HG02840 (cell line): Measurements from ENCODE around the gene FZD10.

Experiments
- ATAC-seq: cut with Tn5 transposase; IDR thresholded peaks from one replicate; pipeline ENCODE4 v1.9.1; 2021; ENCODE audit warnings: mild to moderate bottlenecking, moderate library complexity, moderate number of reproducible peaks; ENCODE audit not compliant: unreplicated experiment, low FRiP score

Gene FZD10

DNA sequence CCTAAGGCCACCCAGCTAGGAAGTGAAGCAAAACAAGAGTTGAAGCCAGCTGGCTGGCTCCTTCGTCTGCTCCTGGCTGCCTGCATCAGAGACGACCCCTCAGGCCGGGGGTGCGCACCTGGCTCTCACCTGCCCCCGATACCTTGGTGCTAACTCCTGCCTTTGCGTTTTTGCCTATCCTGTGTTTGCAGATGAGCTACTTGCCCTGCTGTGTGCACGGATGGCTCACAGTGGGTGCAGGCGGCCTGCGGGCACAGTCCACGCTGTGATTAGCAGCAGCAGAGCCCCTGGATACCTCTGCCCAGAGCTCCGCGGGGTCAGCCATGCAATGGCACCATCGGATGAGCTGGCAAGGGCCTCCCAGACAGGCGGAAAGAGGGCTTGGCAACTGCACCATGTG lies 31.2 kb upstream of the FZD10 start:
- ATAC-seq = no peak

DNA sequence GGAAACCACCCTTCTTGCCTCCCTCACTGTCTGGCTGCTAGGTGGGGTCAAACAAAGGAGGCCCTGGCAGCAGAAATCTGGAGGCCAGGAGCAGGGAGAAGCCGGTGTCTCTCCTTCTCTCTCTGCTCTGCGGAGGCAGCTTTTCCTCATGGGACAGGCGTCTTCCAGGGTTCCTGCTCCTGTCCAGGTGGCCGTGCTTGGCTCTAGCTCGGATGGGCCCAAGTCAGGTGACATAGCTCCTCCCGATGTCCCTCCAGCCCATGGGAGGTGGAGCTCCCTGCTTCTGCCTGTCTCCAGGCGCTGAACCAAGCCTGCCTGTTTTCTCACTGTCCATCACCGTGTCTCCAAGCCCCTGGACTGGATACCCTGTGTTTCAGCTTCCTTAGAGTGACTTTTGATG lies 30.5 kb upstream of the FZD10 start:
- no peak for ATAC-seq

DNA sequence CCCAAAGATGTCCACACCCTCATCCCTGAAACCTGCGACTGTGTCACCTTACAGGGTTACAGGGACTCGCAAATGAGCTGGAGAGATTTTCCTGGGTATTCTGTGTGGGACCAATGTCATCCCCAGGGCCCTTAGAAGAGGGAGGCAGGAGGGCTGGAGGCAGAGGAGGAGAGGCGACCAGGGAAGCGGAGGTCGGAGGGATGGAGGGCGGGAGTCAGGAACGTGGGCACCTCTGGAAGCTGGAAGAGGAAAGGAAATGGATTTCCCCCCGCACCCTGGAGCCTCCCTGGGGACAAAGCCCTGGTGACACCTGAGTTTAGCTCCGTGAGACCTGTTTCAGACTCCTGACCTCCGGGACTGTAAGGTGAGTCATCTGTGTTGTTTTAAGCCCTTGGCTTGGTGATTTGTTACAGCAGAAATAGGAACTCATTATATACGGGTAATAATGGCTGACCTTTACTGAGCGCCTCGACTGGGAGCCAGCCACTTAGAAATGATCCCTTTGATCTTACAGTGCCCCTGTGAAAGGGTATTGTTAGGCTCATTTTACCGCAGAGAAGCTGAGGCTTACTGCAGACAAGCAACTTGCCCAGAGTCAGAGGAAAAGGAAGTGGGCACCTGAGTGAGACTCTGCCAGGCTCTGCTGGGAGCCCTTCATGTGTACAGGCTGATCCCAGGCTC lies 29.3 kb upstream of the FZD10 start:
- ATAC-seq = no peak

DNA sequence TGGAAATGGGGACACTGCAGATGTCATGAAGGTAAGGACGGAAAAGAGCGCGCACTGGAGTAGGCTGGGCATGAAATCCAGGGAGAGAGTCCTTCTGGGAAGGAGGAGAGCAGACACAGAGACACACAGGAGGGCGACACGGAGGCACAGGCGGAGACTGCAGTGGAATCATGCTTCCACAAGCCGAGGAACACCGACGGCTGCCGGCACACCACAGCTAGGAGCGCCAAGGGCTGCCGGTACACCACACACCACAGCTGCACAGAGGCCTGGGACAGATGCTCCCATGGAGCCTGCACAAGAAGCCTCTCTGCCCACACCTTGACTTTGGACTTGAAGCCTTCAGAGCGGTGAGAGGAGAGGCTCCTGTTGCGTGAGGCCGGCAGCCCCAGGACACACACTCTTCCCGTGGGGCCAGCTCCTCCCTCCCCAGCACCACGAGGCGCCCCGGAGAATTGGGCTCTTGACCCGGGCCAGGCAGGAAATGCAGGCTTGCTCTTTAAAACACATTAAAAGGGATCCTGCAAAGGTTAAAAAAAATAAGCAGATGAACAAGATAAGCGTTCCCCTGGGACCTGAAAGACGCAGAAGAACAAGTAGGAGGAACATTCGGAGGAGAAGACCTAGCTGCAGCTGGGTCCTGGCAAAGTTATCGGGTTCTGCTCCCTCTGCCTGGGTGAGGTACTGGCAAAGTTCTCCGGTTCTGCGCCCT lies 28.3 kb upstream of the FZD10 start:
- no peak for ATAC-seq

DNA sequence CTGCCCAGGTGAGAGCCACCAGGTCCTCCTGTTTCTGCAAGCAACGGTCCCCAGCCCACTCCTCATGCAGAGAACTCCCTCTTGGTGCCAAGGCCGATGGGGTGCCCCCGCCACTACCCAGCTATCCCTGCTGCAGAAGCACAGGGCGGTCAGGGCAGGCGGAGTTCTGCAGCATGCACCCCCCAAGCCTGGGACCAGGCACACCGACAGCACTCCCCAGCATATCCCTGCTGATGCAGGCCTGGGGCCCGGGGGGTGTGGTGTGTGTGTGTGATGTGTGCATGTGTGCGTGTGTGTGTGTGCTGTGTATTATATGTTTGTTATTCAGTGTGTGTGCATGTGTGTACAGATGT lies 27.7 kb upstream of the FZD10 start:
- ATAC-seq = no peak

DNA sequence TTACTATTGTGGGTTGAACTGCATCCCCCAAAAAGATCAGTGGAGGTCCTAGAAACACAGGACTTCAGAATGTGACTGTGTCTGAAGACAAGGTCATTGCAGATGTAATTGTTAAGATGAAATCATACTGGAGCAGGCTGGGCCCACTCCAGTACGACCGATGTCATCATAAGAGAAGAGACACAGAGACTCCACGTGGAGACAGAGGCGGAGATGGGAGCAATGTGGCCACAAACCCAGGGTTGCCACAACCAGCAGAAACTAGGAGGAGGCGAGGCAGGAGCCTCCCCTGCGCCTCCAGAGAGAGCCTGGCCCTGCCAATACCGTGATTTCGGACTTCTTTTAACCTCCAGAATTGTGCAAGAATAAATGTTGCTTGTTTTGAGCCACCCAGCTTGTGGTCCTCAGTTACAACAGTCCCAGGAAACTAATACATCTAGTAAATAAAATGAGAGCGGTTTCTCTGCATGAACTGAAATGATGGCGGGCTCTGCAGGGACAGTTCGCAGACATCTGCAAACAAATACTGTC lies 25.7 kb upstream of the FZD10 start:
- no peak for ATAC-seq

DNA sequence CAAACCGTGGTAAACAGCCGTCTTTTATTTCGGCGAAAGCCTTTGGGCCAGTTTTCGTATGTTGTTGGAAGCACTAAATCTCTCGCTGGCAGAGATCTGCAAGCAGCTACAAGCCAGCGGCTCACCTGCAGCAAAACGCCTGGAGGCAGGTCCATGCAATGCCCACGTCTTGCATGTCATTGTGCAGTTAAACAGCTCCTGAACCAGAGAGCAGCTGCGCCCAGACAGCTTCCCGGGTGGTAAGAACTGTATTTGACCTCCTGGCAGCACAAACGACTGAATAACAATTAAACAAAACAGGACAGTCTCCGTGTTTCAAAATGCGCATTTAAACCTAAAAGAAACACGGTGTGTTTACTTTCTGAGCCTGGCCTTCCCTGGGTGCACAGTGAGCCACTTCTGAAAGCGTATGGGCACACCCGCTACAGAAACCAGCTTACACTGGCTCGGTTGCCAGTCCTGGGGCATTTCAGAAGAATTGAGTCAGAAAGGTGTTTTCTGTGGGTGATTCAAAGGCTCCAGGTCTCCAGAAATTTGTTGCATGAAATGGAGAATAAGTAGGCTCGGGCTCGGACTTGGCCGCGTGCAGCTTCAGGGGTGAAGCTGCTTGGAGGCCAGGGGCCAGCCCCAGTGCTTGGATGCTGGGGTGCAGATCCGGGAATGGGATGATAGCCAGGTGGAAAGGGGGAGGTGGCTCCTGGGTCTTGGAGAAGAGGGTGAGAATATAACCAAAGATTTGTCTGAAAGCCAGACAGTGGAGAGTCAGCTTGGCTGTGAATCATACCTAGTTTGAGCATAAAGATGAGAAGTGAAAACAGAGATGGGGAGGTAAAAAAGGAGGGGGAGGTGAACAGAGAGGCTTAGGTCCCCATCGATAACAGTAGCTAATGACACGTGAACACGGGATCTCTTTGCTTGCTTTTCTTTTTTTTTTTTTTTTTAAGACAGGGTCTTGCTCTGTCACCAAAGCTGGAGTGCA lies 24.9 kb upstream of the FZD10 start:
- no peak for ATAC-seq

DNA sequence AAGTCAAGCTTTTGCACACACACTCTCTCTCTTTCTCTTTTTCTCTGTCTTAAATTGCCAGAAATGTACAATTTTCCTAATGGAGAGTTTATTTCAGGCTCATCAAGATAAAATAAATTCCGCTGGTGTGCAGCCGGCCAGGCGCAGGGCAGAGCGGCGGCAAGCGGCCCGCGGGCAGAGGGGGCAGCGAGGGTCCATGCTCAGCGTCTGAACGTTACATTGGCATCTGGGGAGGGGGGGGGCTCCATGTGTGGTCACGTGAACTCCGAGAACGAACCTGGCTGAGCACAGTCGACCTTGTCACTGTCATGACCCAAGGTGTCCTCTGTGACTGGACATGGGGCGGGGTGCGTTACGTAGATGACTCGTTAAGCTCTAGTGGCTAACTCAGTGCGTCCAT lies 23.8 kb upstream of the FZD10 start:
- ATAC-seq = no peak

DNA sequence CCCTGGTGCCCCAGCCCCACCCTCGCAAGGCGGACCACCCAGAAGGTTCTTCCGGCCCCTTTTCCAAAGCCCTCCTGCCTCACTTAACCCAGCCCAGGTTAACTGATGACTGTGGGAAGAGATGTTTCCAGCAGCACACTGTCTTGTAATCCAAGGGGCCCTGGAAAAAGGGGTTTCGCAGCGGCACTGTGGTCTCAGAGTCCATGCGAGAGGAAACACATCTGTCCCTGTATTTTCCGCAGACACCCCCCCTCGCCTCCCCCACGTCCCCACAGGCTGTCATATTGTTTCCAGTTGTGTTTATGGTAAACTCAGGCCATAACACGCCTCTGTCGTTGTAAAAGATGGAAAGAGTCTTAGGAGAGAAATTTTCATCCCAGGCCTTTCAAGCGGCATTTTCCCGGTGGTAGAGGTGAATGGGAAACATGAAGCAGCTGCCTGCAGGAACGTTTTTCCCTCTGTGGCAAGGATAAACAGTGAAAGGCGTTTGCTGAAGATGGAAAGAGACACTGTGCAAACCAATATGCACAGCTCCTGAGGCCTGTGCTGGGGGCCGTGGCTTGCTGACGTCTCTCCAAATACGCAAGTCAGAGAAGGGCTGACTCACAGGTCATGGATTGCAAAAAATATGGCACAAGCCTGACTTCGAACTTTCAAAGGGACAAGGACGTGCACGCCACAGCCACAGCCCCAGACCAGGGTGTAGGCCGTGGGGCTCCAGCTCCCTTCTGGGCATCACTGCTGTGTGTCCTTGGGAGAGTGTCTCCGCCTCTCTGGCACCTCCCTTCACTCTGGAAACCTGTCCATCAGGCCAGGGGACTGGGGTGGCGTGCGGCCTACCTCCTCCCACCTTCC lies 22.5 kb upstream of the FZD10 start:
- no peak for ATAC-seq

DNA sequence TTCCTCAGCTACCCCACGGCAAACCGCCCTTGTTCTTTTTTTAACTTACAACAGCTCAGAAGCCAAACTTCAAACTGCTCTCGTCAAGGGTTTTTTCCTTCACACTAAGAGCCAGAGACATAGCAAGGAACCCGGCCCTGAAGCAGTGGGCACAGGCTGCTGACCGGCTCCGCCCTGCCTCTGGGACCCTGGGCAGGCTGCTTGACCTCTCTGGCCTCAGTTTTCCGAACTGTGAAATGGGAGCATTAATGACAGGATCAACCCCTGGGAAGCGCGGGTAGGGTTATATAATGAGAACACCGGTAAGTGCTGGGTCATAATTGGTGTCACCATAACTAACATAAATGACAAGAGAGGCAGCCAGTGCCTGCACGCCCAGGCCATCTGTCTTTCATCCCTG lies 21.2 kb upstream of the FZD10 start:
- no peak for ATAC-seq

DNA sequence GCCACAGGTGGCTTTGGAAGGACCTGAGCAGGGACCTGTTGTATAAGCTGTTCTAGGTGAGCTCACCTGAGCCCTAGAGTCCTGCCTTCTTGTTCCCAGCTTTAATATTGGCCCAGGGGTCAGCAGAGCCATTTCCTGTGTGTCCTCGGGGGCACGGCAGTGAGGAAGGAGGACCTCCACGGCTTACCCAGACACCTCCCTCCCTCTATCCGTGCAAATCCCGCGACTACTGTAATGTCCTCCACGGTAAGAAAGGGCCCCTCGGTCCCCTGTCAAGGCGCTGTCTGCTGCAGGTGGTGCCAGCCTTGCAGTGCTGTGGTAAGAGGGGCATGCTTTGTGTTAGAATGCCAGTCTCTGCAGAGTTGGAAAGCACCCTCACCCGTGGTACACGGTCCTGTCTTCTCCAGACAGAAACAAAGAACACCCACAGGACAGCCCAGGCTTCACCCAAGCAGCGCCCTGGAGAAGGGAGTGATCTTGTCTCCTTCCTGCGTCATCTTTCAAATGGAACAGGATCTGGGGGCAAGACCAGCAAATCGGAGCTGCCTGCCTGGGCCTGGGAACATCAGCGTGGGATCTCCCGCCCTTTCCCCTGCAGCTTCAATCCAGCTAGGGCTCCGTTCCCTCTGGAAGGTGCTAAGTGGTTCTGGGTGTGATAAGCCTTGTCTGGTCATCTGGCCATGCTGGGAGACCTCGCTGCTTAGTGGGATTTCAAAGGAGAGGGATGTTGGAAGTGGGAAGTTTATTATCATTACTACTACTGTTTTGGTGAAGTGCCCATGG lies 20.2 kb upstream of the FZD10 start:
- no peak for ATAC-seq

DNA sequence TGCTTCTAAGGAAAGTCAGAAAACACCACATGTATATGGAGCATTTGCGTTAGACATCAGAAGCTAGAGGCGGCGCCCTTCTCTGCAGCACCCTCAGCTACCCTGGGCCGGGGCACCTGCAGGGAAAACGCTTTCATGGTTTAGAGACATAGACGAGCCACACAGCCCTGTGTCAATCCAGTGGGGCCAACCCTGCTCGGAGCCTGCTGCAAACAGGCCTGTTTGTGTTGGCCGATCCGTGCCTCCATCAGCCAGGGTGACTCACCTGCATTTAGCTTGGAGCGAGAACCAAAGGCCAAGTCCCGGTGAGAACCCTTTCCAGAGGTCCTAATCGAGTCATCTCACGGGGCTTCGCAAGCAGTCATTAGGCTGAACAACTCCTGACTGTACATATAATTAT lies 19.5 kb upstream of the FZD10 start:
- ATAC-seq = no peak

DNA sequence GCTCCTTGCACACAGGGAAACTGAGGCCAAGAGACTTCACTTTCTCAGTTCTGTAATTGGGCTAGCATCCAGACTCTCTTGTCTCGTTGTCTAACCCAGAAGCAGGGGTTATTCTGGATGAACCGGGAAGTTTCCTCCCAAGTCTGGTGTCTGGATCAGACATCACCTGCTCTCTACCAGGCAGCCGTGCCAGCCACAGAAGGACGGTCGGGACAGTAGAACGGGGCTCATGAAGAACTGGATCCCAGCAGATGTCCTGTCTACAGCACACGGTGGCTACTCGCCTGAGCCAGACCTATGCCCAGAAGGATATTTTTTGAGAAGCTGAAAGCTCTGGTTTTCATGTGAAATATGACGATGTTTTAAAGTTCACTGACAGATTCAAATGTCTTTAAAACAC lies 19.1 kb upstream of the FZD10 start:
- no peak for ATAC-seq

DNA sequence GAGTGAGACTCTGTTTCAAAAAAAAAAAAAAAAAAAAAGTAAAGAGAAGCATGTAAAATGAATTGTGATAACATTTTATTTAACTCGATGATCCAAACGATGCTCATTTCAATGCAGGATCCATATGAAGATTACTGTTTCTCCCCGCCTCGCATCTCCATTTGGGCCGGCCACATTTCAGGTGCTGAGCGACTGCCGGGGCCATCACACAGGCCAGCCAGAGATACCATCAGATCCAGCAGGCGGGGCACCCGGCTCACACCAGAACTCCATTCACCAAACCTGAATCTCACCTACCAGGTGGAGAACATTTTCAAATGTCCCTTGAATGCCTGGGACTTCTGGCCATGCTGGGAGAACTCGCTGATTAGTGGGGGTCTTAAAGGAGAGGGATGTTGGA lies 18.0 kb upstream of the FZD10 start:
- no peak for ATAC-seq

DNA sequence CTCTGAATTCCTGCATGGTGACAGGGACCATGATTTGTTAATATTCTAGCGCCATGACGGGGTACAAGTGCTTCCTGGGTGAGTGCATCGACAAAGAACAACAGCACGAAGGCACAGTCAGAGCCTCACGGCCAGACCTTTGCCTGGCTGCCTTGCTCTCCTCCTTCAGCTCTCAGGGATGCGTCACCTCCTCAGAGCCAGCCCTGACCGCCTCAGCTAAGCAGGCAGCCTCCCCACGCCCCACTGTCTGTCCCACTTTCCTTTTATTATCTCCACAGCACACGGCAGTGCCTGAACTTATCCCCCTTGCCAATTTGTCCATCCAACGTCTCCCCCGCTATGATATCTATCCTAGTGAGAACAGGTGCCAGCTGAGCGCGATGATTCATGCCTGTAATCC lies 16.5 kb upstream of the FZD10 start:
- no peak for ATAC-seq

DNA sequence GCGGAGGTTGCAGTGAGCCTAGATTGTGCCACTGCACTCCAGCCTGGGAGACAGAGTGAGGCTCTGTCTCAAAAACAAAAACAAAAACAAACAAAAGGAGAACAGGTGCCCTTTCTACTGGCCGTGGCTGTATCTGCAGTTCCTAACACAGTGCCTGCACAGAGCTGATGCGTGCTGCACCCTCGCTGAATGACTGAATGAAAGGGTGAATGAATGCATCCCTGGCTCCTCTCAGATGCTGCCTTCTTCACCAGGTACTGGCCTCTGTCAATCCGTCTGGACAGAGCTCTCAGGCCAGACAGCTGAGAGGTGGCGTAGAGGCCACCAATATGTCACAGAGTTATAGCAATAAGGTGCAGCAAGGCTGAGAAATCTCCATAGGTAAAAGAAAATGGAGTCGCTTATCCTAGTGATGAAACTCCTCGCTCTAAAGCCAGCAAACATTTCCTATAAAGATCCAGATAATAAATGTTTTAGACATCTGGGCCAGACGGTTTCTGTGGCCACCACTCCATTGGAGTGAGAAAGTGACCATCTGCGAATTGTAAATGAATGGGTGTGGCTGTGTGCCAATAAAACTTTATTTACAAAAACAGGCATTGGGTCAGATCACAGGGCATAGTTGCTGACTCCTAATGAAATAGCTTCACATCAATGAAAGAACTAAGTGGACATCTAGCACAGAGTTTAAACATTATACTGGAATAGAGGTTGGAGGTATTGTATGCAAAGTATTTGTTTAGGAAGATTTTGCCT lies 15.9 kb upstream of the FZD10 start:
- ATAC-seq = no peak

DNA sequence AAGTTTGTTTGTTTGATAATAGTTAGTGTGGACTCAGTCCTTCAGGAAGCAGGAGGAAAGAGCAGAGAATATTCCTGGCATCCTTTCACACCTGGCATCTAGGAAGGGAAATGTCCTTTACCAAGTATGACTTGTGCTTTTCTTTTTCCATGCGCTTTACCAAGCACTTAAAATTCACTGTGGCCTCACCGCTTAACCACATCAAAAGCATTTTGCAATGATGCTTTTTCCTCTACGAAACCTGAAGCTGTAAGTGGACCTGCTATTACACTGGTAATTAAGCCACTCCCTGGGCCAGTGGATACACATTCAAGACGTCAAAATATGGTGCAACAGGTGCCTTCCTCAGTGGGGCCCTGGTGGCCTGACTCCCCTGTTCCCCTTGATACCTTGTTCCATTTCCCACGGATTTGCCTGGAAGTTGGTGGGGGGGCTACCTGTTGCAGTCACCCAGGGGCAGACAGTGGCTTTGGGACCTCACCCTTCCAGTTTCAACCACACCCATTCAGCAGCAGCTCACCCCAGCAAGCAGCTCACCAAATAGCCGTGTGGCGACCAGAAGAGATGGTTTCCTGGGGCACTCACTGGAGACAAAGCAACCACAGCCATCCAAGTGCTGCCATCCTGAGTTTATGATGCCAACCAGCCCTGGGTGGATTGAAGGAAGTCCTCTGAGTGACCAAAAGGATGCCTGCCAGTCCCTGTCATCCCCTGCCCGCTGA lies 14.2 kb upstream of the FZD10 start:
- ATAC-seq = no peak

DNA sequence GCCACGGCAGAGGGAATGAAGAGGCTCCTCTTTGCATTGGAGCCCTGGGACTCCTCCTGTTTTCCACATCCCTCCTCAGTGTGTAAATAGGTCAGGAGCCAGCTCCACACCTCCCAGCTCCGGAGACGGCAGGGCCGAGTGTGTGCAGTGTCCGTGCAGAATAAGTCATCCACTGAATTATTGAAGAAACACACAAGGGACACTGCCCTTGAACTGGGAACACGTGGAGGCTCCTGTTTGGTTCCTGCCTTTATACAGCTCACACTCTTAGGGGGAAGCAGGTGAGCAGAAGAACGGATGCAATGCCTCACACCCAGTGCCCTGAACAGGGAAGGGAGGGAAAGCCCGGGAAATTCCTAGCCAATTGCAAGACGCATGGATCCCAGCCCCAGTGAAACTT lies 10.4 kb upstream of the FZD10 start:
- ATAC-seq = no peak
